Skin epidermis (tissue), 12 donors: ENCODE results near the gene CNFN.

Experiments used
- H3K27ac ChIP-seq, 21 experiments: fragments of 200-600 bp; sonication (generic) in 11 of 21; one replicate each; pipeline ENCODE4 v1.5.0; 2020; ENCODE audit warnings: mild to moderate bottlenecking in 3 of 21, inconsistent platforms in 2 of 21, moderate library complexity in 2 of 21
- H3K4me3 ChIP-seq, 7 experiments: fragments of 200-600 bp; sonication (generic) in 2 of 7; one replicate each; pipeline ENCODE4 v1.5.0; 2020; ENCODE audit warnings: inconsistent platforms in 2 of 7, mild to moderate bottlenecking in 2 of 7, moderate library complexity in 1 of 7

The CNFN gene

DNA sequence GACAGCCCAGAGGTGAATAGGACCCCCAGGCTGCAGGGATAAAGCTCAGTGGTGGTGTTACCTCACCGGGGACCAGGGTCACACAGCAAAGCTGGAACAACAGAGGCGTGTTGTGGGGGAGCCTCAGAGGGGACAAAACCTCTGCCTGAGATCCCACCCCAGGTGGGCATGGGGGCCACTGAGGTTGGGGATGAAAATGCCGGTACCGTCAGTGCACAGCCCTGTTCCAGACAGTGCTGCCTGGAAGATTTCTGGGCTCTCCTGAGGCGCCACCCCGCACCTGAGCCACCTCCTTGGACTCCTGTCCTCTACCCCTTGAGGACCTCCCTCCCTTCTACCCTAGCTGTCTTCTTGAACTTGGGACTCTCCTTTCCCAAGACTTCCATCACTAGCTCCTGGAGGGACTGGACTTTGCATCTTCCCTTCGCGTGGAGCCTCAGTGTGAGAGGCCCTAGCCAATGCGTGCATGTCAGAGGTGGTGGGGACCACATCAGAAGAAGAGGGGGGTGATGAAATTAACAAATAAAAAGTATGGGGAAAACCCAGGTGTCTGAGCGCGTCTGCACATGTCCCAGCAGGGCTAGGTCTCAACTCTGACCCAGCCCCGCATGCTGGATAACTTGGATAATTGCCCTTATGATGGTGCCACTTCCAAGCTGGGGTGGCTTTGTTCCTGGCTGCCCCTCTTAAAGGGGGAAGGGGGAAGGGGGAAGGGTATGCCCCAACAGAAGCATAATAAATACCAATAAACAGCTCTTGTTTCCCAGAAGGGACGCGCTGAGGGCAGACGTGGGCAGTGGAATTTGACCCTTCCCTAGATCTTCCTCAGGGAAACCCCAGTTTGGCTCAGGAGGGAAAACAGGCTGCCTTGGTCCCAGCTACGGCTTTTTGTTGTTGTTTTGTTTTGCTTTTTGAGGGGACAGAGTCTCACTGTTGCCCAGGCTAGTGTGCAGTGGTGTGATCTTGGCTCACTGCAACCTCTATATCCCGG is 11.6 kb downstream of the CNFN start:
- Histone ChIP-seq H3K4me3 (no peak overlapping the region), H3K27ac (no peak overlapping the region)

DNA sequence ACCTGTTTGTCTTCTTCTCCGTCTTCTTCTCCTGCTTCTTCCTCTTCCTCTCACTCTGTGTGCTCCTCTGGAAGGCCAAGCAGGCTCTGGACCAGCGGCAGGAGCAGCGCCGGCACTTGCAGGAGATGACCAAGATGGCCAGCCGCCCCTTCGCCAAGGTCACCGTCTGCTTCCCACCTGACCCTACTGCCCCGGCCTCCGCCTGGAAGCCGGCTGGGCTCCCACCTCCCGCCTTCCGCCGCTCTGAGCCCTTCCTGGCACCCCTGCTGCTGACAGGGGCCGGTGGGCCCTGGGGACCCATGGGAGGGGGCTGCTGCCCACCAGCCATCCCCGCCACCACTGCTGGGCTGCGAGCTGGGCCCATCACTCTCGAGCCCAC is 13.9 kb downstream of the CNFN start:
- no peak overlapping the region for H3K4me3 ChIP-seq

DNA sequence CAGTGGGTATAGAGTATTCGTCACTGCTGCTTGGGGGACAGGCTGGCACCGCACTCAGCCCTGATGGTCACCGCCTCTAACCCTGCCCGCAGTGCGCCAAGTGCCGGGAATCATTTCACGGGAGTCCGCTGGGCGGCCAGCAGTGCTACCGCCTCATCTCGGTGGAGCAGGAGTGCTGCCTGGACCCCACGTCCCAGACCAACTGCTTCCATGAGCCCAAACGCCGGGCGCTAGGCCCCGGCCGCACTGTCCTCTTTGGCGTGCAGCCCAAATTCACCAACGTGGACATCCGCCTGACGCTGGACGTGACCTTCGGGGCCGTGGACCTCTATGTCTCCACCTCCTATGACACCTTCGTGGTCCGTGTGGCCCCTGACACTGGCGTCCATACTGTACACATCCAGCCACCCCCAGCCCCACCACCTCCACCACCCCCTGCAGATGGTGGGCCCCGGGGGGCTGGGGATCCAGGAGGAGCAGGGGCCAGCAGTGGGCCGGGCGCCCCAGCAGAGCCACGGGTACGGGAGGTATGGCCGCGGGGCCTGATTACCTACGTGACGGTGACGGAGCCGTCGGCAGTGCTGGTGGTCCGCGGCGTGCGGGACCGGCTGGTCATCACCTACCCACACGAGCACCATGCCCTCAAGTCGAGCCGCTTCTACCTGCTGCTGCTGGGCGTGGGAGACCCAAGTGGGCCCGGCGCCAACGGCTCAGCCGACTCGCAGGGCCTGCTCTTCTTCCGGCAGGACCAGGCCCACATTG is 14.5 kb downstream of the CNFN start:
- no peak overlapping the region for H3K27ac ChIP-seq
- H3K4me3 ChIP-seq: no peak overlapping the region

More for the DNA sequence above, 13.9 kb downstream of the CNFN start:
- no peak overlapping the region for H3K27ac ChIP-seq

DNA sequence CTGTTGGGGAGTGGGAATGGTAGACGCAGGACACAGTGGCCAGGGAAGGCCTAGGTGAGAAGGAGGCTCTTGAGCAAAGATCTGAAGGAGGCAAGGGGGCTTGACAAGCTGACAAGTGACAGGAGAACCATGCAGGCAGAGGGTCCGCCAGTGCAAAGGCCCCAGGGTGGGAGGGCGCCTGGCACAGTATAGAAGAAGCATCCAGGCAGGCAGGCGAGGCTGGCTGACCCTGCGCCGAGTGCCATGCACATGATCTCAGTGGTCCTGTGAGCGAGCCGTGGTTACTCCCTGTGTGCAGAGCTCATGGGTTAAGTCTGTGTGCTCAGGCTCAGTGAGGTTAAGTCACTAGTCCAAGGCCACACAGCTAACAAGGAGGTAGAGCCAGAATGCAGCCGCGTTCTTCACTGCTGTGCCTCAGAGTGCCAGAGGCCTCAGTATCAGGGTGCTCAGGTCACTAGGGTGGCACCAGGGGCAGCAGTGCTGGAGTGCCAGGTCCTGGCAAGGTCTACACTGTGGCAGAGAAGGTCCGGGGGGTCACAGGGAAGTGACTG is 15.2 kb downstream of the CNFN start:
- H3K4me3 ChIP-seq: no peak overlapping the region
- H3K27ac ChIP-seq: no peak overlapping the region

DNA sequence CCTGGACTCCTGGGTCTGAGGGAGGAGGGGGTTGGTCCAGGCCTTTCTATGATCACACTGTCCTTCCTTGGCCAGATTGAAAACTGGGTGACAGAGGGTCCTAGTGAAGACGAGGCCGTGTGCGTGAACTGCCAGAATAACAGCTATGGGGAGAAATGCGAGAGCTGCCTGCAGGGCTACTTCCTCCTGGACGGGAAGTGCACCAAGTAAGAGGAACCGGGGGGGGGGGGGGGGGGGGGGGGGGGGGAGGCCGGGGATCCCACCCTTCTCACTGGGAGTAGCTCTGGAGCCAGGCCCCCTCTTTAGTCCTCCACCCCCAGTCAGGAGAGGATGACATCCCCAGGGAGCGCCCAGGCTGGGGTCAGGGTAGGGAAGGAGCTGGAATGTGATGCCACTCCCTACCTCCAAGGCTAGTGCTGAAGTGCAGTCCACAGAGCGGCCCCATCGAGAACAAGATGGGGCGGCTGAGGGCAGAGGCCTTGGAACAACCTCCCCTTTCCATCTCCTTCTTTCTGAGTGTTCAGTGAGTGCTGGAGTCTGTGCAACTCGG is 19.4 kb downstream of the CNFN start:
- no peak overlapping the region for H3K4me3 ChIP-seq
- H3K27ac ChIP-seq: peak overlapping the region in 2 of 21 experiments; percentile 23 to 58

DNA sequence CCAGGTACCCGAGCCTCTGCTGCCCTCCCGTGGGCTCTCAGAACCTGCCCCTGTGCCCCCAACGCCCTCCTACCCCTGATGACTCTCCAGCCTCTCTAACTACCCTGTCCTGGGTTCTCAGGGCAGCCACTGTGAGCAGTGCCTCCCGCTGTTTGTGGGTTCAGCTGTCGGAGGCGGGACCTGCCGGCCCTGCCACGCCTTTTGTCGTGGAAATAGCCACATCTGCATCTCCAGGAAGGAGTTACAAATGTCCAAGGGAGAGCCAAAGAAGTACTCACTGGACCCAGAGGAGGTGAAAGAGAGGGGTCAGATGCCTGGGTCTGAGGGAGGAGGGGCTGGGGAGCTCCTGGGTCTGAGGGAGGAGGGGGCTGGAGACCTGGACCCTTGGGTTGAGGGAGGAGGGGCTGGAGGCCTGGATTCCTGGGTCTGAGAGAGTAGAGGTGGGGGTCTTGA is 20.0 kb downstream of the CNFN start:
- Histone ChIP-seq H3K4me3 (no peak overlapping the region), H3K27ac (peak overlapping the region in 2 of 21 experiments; percentile 23 to 58)

DNA sequence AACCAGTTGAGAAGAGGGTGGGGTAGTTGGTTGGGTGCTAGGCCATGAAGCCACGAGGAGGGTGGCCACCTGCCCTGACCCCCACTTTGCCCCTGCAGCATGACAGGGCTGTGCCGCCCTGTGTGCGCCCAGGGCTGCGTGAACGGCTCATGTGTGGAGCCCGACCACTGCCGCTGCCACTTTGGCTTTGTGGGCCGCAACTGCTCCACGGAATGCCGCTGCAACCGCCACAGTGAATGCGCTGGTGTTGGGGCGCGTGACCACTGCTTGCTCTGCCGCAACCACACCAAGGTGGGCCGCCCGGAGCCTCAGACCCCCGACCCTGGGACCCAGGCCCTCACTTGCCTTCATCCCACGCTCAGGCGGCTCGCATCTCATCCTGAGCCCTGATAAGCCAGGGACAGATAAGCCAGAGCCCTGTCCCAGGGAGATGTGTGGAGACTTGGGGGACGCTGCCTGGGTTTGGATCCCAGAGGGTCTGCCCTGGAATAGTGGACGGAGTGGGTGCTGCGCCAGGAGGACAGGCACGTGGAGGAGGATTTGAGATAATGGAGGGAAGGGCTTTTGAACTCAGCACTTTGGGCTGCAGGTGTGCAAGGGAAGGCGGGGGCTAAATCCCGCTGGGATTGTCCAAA is 20.5 kb downstream of the CNFN start:
- H3K27ac ChIP-seq: no peak overlapping the region
- no peak overlapping the region for H3K4me3 ChIP-seq

DNA sequence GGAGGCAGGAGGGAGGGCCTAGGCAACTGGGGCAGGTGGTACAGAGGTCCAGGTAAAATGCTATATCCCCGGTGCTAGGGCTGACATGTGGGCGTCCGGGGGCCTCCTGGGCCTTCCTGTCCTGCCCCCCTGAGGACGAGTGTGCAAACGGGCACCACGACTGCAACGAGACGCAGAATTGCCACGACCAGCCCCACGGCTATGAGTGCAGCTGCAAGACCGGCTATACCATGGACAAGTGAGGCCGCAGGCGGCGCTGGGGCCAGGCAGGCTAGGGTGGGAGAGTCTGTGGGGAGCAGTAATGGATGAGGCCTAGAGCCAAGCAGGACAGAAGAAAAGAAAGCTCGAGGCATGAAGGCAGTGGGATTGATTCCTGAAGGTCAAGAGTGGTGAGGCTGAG is 21.3 kb downstream of the CNFN start:
- no peak overlapping the region for H3K27ac ChIP-seq
- H3K4me3 ChIP-seq: no peak overlapping the region

DNA sequence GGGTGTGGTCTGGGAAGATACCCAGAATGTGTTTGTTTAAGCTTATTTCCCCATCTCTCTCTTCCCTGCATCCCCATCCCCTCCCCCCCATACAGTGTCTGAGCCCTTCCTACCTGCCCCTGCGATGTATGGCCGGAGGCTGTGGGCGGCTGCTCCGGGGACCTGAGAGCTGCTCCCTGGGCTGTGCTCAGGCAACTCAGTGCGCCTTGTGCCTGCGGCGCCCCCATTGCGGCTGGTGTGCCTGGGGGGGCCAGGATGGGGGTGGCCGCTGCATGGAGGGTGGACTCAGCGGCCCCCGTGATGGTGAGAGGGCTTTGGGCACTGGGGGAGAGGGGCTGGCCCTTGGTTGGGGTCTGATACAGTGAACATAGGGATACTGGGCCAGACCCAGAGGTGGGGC is 21.7 kb downstream of the CNFN start:
- Histone ChIP-seq H3K4me3 (no peak overlapping the region), H3K27ac (no peak overlapping the region)

DNA sequence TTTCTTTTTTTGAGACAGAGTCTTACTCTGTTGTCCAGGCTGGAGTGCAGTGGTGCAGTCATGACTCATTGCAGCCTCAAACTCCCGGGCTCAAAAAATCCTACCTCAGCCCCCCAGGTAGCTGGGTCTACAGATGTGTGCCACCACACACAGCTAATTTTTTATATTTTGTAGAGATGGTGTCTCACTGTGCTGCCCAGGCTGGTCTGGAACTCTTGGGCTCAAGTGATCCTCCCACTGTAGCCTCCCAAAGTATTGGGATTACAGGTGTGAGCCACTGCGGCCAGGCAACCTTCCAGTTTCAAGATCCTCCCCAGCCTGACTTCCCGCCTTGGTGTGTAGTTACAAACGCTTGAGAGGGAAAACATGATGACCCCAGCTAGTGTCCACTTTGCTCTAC is 22.2 kb downstream of the CNFN start:
- no peak overlapping the region for H3K4me3 ChIP-seq
- H3K27ac ChIP-seq: no peak overlapping the region

DNA sequence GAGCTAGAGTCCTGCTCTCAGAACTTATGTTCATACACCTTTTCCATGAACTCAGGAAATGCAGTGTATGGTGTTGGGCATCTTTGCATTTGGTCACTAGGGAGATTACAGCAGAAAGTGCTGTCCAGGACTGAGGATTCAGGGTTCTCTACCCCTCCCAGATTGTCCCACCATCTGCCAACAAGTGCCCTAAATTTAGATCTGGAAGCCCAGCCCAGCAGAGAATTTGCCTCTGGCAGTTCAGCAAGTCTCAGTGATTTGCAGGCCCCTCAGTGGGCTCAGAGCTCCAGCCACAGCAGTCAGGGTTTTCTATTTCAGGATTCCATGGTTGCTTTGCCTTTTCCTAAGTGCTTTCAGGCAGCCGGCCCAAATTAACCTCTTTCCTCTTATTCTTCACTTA is 23.4 kb downstream of the CNFN start:
- Histone ChIP-seq H3K27ac (no peak overlapping the region), H3K4me3 (no peak overlapping the region)

DNA sequence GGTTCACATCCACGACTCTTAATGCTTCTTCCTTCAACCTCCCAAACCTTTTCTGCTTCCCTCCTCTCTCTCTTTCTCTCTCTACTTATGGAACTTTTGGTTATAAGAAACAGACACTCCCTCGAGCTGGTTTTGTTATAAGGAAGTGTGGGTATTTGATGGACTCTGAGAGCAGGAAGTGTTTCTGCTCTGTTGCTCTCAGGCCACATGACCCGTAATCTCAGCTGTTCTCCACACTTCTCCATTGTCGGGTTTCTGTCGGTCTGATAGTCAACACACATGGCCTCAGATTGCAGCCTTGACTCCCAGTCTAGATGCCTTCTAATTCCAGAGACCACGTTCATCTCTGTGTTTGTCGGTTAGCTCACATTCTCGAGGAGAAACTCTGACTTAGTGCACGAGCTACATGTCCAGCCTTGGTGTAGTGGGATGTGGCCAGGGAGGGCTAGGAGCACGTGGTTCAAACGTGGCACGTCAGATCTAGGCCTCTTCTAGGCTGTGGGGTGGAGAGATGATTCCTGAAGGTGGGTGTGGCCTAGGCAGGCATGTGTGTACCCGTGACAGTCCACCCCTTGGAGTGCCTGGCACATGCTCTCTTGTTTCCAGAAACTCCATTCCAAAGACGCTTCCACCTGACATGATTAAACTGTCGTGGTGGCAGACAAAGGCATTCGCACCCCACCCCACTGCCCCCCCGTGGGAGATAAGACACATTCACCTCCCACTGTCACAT is 26.3 kb downstream of the CNFN start:
- H3K27ac ChIP-seq: peak overlapping the region in 2 of 21 experiments; percentile 26 to 39

DNA sequence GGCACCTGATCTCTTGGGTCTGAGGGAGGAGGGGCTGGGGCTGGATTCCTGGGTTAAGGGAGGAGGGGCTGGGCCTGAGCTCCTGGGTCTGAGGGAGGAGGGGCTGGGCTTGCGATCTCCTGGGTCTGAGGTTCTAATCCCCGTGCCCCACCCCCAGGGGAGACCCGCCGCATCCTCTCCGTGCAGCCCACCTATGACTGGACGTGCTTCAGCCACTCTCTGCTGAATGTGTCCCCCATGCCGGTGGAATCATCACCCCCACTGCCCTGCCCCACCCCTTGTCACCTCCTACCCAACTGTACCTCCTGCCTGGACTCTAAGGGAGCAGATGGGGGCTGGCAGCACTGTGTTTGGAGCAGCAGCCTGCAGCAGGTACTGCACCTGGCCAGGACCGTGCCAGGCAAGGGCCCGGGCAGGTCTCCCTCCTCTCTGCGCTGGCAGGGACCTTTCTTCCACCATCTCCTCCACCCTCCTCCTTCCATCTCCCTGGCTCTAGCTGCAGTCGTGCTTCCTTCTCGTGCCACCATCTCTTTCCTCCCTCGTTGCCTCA is 27.1 kb downstream of the CNFN start:
- H3K4me3 ChIP-seq: no peak overlapping the region
- H3K27ac ChIP-seq: peak overlapping the region in 1 of 21 experiments; percentile 9

More for the DNA sequence above, 26.3 kb downstream of the CNFN start:
- no peak overlapping the region for H3K4me3 ChIP-seq

DNA sequence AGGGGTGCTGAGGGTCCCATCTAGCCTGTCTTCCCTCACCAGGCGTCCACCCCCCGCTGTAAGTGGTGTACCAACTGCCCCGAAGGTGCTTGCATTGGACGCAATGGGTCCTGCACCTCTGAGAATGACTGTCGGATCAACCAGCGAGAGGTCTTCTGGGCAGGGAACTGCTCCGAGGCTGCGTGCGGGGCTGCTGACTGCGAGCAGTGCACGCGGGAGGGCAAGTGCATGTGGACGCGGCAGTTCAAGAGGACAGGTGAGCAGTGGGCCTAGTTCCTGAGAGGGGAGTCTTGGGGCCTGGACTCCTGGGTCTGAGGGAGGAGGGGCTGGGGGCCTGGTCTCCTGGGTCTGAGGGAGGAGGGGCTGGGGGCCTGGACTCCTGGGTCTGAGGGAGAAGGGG is 27.8 kb downstream of the CNFN start:
- no peak overlapping the region for H3K27ac ChIP-seq
- H3K4me3 ChIP-seq: no peak overlapping the region

DNA sequence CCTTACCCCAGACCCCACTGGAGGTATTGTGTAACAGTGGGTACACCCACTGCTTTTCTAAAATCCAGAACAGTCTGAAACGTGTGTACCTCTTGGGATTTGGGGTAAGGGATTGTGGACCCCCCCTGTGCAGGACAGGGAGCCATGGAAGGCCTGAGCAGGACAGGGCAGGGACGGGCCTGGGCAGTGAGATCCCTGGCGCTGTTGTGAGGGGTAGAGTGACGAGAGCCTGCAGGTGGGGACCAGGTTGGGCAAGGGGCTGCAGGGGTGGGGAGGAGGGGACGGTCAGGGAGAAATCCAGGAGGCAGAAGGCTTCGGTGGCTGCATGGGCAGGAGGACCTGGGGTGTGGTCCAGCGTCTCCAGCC is 28.6 kb downstream of the CNFN start:
- no peak overlapping the region for H3K4me3 ChIP-seq
- H3K27ac ChIP-seq: no peak overlapping the region

DNA sequence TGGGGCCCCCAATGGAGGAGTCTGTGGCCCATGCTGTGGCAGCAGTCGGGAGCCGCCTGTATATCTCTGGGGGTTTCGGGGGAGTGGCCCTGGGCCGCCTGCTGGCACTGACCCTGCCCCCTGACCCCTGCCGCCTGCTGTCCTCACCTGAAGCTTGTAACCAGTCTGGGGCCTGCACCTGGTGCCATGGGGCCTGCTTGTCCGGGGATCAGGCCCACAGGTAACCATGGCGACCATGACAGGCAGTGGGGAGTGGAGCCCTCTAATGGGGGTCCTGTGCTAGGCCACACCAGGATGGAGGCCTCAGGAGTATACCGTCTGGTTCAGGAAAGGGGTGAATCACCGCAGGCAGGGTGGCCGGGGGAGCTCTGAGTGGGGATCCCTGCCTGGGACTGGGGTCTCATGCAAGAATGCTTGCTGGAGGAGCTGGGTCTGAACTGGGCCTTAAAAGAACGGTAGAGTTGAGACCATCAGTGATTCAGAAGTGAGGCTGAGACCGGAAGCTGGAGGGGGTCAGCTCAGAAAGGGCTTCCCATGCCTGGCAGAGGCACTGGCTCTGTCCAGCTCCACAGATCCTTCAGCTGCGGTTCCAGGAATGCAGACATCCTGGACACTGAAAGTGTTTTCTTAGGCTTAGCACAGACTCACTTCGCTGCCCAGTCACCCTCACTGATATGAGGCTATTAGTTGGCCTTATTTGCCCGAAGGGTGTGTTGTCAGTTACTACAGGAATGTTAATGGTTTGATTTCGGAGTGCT is 29.1 kb downstream of the CNFN start:
- no peak overlapping the region for H3K27ac ChIP-seq
- no peak overlapping the region for H3K4me3 ChIP-seq

DNA sequence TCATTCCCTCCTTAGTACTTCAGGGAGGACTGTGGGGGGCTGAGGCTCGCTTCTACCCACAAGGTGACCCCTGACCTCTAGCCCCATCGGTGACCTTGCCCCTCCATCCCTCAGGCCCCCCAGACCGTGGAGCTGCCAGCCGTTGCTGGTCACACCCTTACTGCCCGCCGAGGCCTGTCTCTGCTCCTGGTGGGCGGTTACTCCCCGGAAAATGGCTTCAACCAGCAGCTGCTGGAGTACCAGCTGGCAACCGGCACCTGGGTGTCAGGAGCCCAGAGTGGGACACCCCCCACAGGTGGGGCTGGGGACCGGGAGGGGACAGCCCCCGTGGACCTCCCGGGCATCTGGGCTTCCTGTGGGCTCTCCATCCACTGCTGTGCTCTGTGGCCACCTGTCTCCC is 32.8 kb downstream of the CNFN start:
- no peak overlapping the region for H3K27ac ChIP-seq
- H3K4me3 ChIP-seq: no peak overlapping the region

DNA sequence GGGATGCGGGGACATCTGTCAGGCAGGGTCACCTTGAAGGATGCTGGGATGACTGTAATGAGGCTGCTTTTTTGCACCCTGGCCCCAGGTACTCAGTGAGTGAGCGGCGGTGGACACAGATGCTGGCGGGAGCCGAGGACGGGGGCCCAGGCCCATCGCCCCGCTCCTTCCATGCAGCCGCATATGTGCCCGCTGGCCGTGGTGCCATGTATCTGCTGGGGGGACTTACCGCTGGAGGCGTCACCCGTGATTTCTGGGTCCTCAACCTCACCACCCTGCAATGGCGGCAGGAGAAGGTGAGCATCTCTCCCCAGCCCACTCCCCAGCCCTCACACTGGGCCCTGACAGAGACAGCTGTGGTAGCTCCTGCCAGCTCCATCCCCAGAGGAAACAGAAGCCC is 33.4 kb downstream of the CNFN start:
- Histone ChIP-seq H3K27ac (no peak overlapping the region), H3K4me3 (no peak overlapping the region)
